Measurements from ENCODE around the gene XRCC5. TPM values are rescaled to one million over a fixed set of nuclear protein-coding genes. Genes with fewer than 3 reads are reported as not detected.
"Not testable (repeated sequence)": the region's sequence is repeated elsewhere in the genome, so short reads cannot be mapped to it uniquely, and the experiment has no call there.

Gene XRCC5
- total and polyA plus RNA-seq, 8 donors = 29.0 to 117 (median 88.1) TPM

GRCh38 chr2:216201692-216202306 is 92.7 kb downstream of the XRCC5 start:
- Histone ChIP-seq H3K9me3 (no peaks in the 10 kb centered on the region), H3K27ac (no peak overlapping the region), H3K4me3 (no peak overlapping the region), H3K36me3 (peaks cover 11 to 68% (median 19%) of the 10 kb centered on the region in 3 donors), H3K27me3 (no peaks in the 10 kb centered on the region), H3K4me1 (no peaks in the 10 kb centered on the region)
- intact Hi-C loops (cut with DNase I) = no loop called here
- no peak for TF ChIP-seq CTCF (IDR thresholded peaks at IDR 0.05)
- no peak for FAIRE-seq
- no peak for DNase-seq
- WGBS, 2 donors = 80 to 93% methylated on average over 3 of the region's 3 CpGs
- no peak for ATAC-seq

DNA sequence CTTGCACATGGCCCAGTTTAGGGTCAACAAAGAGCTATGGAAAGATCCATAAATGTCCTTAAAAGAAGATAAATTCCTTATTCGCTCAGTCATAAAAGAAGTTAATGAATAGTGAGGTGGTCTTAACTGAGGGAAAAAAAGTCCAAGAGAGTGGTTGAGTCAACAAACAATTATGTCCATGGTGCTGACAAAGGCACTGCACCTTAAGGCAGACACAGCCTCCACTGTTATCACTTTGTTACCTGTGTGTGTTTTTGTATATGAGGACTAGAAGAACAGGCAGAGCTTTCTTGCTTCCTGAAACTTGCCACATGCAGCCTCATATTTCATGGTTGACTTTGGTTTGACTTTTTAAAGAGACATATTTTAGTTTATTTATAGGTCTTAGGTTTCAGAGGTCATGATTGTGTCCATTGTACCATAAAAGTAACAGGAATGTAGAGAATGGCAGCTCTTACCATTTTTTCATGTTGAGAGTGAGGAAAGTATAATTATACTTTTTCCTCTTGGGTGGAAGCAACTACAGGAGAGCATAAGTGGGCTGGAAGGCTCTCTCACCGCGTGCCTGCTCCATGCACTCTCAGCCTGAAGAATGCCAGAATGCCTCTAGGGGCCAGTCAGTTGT is 93.6 kb downstream of the XRCC5 start:
- Histone ChIP-seq H3K9me3 (no peaks in the 10 kb centered on the region), H3K36me3 (peaks cover 11 to 74% (median 23%) of the 10 kb centered on the region in 3 donors), H3K4me3 (no peak overlapping the region), H3K27me3 (no peaks in the 10 kb centered on the region), H3K4me1 (no peaks in the 10 kb centered on the region), H3K27ac (no peak overlapping the region)
- no peak for FAIRE-seq
- no peak for ATAC-seq
- DNase-seq = no peak
- TF ChIP-seq CTCF (IDR thresholded peaks at IDR 0.05) = no peak
- intact Hi-C loops (cut with DNase I) = no loop called here
- WGBS, 2 donors = 90 to 95% methylated on average over 3 of the region's 3 CpGs

- H3K4me3 ChIP-seq = no peak overlapping the region
- no peak for DNase-seq
- H3K9me3 ChIP-seq = no peaks in the 10 kb centered on the region
- peaks cover 11 to 53% (median 23%) of the 10 kb centered on the region in 3 donors for H3K36me3 ChIP-seq
- no peak overlapping the region for H3K27ac ChIP-seq
- intact Hi-C loops (cut with DNase I) = no loop called here
- FAIRE-seq = no peak
- no peaks in the 10 kb centered on the region for H3K27me3 ChIP-seq
- no peak for TF ChIP-seq CTCF (IDR thresholded peaks at IDR 0.05)
- peak in 1 of 4 donors; percentile 46 for ATAC-seq
- no peaks in the 10 kb centered on the region for H3K4me1 ChIP-seq
- 89 to 100% methylated on average over 1 of the region's 1 CpG for WGBS, 2 donors
These were observed 96.3 kb downstream of the XRCC5 start for GRCh38 chr2:216205486-216205885.

DNA sequence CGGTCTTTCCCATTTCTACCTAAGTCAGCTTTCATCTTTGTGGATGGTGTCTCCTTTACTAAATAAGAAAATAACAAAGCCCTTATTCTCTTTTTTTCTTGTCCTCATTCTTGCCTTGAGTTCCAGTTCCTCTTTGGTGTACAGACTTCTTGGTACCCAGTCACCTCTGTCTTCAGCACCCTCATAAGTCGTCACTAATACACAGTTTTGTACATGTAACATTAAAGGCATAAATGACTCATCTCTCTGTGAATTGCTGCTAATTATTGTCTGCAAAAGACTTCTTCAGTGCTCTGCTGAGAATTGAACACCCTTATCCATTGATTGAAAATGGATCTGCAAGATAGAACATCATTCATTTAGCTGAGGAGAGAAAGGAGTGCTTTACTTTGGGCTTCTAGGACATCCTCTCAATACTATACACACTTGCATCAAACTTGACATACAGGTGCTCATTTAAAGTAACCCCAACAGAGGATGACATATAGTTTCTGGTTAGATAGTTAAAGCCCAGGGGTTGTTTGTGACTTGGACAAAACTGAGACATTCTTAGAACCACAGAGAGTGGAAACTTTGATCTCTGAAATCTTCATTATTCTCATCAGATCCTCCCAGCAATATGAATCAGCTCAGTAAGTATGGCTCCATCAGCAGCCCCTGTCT is 97.0 kb downstream of the XRCC5 start:
- no peak for TF ChIP-seq CTCF (IDR thresholded peaks at IDR 0.05)
- 94 to 99% methylated on average over 2 of the region's 2 CpGs for WGBS, 2 donors
- no peak for DNase-seq
- H3K4me1 ChIP-seq = no peaks in the 10 kb centered on the region
- no peak overlapping the region for H3K27ac ChIP-seq
- intact Hi-C loops (cut with DNase I) = no loop called here
- FAIRE-seq = no peak
- peak in 1 of 4 donors; percentile 40 for ATAC-seq
- H3K9me3 ChIP-seq = no peaks in the 10 kb centered on the region
- H3K27me3 ChIP-seq = no peaks in the 10 kb centered on the region
- H3K36me3 ChIP-seq = peaks cover 11 to 51% (median 23%) of the 10 kb centered on the region in 3 donors
- no peak overlapping the region for H3K4me3 ChIP-seq

GRCh38 chr2:216206821-216207220 is 97.7 kb downstream of the XRCC5 start:
- Histone ChIP-seq H3K4me3 (no peak overlapping the region), H3K9me3 (no peaks in the 10 kb centered on the region), H3K27me3 (no peaks in the 10 kb centered on the region), H3K27ac (no peak overlapping the region), H3K36me3 (peaks cover 11 to 44% (median 23%) of the 10 kb centered on the region in 3 donors), H3K4me1 (no peaks in the 10 kb centered on the region)
- FAIRE-seq (no peak), DNase-seq (no peak), ATAC-seq (no peak)
- intact Hi-C loops (cut with DNase I) = no loop called here
- 96 to 98% methylated on average over 5 of the region's 5 CpGs for WGBS, 2 donors
- no peak for TF ChIP-seq CTCF (IDR thresholded peaks at IDR 0.05)

- intact Hi-C loops (cut with DNase I); DNase-seq; H3K4me1 ChIP-seq; H3K9me3 ChIP-seq; H3K27ac ChIP-seq; H3K4me3 ChIP-seq; H3K27me3 ChIP-seq; ATAC-seq; FAIRE-seq: not testable (repeated sequence)
- peaks cover 11 to 38% (median 23%) of the 10 kb centered on the region in 3 donors for H3K36me3 ChIP-seq
- WGBS, 2 donors = 98 to 99% methylated on average over 8 of the region's 8 CpGs
These were observed 99.5 kb downstream of the XRCC5 start for GRCh38 chr2:216208661-216209060.

Measured in pancreas (tissue), 10 donors.